Renal pelvis (tissue), 12 donors: ENCODE results near the gene TRPM7. TPM values are rescaled to one million over a fixed set of nuclear protein-coding genes. Genes with fewer than 3 reads are reported as not detected.
"Not testable (repeated sequence)": the region's sequence is repeated elsewhere in the genome, so short reads cannot be mapped to it uniquely, and the experiment has no call there.

Source experiments
- DNase-seq: peaks from one replicate; pipeline ENCODE4 v3.0.0-alpha.2; 2013
- long read RNA-seq, 16 experiments: transcript quantifications; one replicate each; lab custom pipeline, GENCODE V29; 2026
- polyA plus RNA-seq, 3 donors: library from polyadenylated mRNA; unstranded; fragments of 120-200 nt; gene quantifications; one replicate each; pipeline ENCODE4 v1.2.1, GENCODE V29; 2013; ENCODE audit not compliant: insufficient read length in 3 of 3

The TRPM7 gene, protein sequence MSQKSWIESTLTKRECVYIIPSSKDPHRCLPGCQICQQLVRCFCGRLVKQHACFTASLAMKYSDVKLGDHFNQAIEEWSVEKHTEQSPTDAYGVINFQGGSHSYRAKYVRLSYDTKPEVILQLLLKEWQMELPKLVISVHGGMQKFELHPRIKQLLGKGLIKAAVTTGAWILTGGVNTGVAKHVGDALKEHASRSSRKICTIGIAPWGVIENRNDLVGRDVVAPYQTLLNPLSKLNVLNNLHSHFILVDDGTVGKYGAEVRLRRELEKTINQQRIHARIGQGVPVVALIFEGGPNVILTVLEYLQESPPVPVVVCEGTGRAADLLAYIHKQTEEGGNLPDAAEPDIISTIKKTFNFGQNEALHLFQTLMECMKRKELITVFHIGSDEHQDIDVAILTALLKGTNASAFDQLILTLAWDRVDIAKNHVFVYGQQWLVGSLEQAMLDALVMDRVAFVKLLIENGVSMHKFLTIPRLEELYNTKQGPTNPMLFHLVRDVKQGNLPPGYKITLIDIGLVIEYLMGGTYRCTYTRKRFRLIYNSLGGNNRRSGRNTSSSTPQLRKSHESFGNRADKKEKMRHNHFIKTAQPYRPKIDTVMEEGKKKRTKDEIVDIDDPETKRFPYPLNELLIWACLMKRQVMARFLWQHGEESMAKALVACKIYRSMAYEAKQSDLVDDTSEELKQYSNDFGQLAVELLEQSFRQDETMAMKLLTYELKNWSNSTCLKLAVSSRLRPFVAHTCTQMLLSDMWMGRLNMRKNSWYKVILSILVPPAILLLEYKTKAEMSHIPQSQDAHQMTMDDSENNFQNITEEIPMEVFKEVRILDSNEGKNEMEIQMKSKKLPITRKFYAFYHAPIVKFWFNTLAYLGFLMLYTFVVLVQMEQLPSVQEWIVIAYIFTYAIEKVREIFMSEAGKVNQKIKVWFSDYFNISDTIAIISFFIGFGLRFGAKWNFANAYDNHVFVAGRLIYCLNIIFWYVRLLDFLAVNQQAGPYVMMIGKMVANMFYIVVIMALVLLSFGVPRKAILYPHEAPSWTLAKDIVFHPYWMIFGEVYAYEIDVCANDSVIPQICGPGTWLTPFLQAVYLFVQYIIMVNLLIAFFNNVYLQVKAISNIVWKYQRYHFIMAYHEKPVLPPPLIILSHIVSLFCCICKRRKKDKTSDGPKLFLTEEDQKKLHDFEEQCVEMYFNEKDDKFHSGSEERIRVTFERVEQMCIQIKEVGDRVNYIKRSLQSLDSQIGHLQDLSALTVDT (N-terminal part only)
- polyA plus RNA-seq: 10 to 100 TPM; 43.4 to 57.6 (median 46.4) TPM
- long read RNA-seq, donor 1, full-length matches to known transcripts: 1 of 6 reads
- long read RNA-seq, donor 1, partial matches to known transcripts: 5 of 6 reads
- long read RNA-seq, donor 1, other reads (novel, unspliced or antisense): 0 of 6 reads
- long read RNA-seq, donor 2: 0 reads
- long read RNA-seq, donor 3, full-length matches to known transcripts: 1 of 1 reads
- long read RNA-seq, donor 3, partial matches to known transcripts: 0 of 1 reads
- long read RNA-seq, donor 3, other reads (novel, unspliced or antisense): 0 of 1 reads
- long read RNA-seq, donor 4, full-length matches to known transcripts: 1 of 6 reads
- long read RNA-seq, donor 4, partial matches to known transcripts: 5 of 6 reads
- long read RNA-seq, donor 4, other reads (novel, unspliced or antisense): 0 of 6 reads
- long read RNA-seq, donor 5: 0 reads
- long read RNA-seq, donor 6, partial matches to known transcripts: 0 of 1 reads
- long read RNA-seq, donor 6, other reads (novel, unspliced or antisense): 0 of 1 reads
- long read RNA-seq, donor 7, full-length matches to known transcripts: 1 of 1 reads
- long read RNA-seq, donor 7, partial matches to known transcripts: 0 of 1 reads
- long read RNA-seq, donor 7, other reads (novel, unspliced or antisense): 0 of 1 reads
- long read RNA-seq, donor 8: 0 reads
- long read RNA-seq, donor 9, partial matches to known transcripts: 12 of 12 reads
- long read RNA-seq, donor 9, other reads (novel, unspliced or antisense): 0 of 12 reads
- long read RNA-seq, donor 10, partial matches to known transcripts: 6 of 6 reads
- long read RNA-seq, donor 10, other reads (novel, unspliced or antisense): 0 of 6 reads
- long read RNA-seq, donor 11: 0 reads
- long read RNA-seq, donor 12, partial matches to known transcripts: 6 of 6 reads
- long read RNA-seq, donor 12, other reads (novel, unspliced or antisense): 0 of 6 reads
- long read RNA-seq, donor 13: 0 reads
- long read RNA-seq, donor 14: 0 reads
- long read RNA-seq, donor 15: 0 reads
- long read RNA-seq, donor 16: 0 reads

DNA sequence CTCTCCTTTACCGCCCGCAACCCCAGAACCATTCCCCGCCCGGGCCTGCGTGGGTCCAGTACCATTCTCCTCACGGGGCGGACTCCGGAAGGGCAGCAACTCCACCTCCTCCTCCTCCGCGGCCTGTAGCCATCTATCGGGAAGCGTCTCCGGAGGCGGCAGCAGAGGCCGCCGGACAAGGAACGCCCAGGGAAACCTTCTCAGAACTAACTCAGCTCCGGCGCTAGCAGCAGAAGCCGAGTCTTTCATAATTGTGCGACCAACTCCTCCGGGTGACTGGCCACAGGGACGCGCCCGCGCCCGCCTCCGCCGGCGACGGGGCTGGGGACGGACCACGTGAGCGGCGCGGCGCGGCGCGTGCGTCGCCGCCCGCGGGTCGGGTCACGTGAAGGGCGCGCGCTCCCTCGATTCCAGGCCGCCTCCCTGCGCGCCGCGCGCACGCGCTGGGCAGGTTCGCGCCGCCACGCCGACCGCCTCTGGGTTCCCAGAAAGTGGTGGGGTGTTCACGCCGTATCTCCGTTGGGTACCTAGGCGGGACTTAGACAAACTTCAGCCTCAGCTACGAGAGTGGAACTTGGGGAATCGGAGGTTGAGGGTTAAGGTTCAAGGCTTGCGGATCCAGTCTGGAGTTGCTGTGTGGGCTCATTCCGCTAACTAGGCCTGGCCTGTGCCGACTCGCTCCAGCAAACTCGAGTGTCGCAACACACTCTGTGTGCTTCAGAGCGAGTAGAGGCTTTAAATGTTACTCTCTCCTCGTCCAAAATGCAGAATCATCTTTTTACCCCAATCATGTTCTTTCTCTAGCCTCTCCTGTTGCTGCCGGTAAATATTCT is at the start of gene TRPM7:
TSS of gene TRPM7 (minus strand) at position 329 of the 833 bp plus-strand sequence. CDS start at position 65, 264 bp downstream.
- peak; percentile 91 for DNase-seq

DNA sequence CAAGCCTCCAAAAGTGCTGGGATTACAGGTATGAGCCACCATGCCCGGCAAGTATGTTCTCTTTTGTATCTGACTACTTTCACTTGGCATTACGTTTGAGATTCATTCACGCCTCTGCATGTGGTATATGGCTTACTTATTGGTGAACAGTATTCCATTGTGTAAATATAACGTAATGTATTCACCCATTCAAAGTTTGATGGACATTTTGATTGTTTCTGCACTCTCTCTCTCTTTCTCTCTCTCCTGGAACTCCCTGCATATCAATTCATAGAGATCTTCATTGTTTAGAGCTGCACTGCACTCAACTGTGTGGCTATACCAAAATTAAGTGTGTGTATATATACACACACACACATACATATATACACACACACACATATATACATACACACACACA is 48.6 kb upstream of the TRPM7 start:
- DNase-seq: no peak

- no peak for DNase-seq
Measured at GRCh38 chr15:50726315-50726714, 39.7 kb upstream of the TRPM7 start.

DNA sequence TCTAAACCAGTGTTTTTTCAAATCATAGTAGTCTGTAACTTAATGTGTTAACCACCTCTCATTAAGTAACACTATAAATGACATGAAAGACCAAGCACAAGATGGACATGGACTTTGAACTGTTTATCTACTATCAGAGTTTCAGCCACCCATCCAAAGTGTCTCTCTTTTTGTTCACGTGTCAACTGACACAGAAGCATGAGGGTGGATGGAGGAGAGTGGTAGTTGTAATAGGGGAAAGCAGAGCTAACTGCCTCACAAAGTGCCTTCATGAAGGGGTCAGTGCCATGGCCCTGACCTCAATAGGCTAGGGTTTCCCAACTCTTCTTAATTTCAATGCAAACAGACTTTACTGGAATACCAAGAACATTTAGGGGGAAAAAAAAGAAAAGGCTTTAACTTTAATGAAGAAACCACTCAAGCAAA is 32.1 kb upstream of the TRPM7 start:
- DNase-seq: no peak

DNA sequence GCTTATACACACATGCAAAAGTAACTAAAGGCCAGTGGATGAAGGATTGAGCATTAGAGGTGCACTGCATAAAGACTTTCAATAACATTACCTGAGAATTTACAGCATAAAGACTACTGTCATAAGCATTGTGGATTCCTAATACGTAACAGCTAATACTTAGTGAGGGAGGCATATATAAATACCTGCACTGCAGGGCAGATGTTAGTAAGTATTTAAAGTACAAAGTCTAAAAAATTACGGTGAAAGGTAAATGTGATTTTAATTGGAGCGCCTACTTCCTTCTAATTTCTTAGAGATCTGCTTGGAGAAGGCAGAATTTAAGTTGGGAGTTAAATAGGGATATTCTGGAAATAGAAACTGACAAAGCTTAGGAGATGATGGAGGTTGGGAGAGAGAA is 25.4 kb upstream of the TRPM7 start:
- DNase-seq: no peak

DNA sequence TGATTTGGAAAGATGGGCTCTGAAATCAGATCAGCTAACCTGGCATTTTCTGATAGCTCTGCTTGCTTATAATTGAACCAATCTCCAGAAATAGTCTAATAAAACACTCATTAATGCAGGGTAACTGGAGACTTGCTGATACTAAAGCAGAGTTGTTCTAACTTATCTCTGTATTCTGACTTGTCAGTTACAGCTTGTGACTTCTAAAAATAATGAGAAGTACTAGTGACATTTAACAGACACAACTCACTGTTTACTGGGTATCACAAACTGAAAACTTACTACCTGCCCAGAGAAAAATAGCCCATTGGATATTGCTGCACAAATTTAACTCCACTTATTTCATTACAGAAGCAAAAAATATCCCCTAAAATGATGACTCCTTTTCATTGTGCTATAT is 24.0 kb upstream of the TRPM7 start:
- DNase-seq: no peak

GRCh38 chr15:50707878-50708427 is 21.4 kb upstream of the TRPM7 start:
- no peak for DNase-seq

DNA sequence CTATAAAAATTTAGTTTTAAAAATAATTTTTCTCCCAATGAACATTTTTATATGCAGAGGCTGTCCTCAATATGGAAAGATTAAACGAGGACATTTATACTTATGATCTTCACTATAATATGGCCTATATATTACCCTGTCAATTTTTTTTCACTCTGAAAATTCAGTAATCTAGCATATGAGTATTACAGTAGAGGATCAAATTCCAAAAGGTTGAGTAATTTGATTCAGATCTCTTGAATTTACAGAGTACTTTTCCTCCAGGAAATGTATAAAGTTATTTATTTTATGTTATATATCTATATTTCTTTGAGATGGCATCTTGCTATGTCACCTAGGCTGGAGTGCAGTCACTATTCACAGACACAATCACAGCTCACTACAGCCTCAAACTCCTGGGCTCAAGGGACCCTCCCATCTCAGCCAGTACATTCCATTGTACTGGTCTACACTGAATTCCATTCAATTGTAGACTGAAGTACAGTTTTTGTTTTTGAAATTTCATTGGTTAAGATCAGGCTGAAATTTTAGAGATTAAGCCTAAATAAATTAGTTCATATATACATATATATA is 16.3 kb upstream of the TRPM7 start:
- DNase-seq: no peak

DNA sequence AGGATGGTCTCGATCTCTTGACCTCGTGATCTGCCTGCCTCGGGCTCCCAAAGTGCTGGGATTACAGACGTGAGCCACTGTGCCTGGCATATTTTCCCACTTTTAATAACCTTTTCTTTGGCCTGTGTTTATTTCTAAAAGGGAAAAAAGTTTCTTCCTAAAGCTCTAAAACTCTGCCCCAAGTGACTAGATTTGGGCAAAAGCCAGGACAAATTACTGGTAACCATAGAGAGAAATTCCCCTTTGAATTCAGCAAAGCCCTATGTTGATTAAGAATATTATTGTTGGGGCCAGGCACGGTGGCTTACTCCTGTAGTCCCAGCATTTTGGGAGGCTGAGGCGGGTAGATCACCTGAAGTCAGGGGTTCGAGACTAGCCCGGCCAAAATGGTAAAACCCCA is 11.5 kb upstream of the TRPM7 start:
- no peak for DNase-seq

DNA sequence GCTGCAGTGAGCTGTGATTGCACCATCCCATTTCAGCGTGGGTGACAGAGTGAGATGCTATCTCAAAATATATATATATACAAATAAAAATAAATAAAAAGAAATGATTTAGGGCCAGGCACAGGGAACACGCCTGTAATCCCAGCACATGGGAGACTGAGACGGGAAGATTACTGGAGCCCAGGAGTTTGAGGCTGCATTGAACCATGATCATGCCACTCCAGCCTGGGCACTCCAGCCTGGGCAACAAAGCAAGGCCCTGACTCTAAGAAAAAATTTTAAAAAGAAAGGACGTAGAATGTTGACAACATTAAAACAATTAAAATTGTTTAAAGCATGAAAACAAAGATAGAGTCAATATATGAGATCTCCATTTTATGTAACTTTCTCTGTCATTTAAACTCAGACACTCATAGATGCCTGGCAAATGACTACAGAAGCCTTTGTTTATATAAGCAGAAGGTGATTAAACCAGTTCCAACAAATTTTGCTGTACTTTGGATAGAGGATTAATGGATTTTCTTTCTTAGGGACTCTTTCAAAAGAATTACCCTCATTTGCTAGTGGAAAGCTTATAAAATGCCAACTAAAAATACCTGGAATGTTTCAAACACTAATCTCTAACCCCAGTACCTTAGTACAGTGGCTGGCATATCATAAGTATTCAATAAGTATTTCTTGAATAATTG is 10.7 kb upstream of the TRPM7 start:
- DNase-seq: no peak

- DNase-seq: not testable (repeated sequence)
Measured at GRCh38 chr15:50694634-50695165, 8.1 kb upstream of the TRPM7 start.

GRCh38 chr15:50687302-50687902 is 805 bp upstream of the TRPM7 start:
- DNase-seq: no peak

DNA sequence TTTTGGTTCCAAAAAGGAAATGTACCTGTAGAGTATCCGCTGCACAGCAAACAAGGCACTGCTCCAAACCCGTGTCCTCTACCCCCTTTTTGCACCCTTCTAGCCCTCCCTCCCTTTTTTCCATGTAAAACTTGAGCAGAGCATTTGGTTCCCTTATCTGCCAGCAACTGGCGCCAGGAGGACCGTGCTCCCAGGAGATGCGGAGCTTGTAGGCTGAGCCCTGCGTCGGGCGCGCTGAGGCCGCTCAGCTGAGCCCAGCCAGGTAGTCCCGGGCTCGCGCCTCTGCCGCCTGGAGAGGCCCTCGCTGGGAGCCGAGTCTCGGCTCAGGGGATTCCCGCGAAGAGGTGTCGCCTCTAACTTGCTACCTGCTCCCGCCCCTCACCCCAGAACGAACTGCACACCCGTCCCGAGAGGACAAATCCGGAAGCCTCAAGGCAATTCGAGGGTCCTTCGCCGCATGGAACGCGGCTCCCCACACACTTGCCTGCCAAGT is 575 bp downstream of the TRPM7 start:
- DNase-seq: peak; percentile 58

- no peak for DNase-seq
Measured at GRCh38 chr15:50685191-50685975, 1.2 kb downstream of the TRPM7 start.

- no peak for DNase-seq
Measured at GRCh38 chr15:50681467-50681866, 5.1 kb downstream of the TRPM7 start.
